HG03175 (cell line): ENCODE results near the gene RPL29.
"Not testable (repeated sequence)": the region's sequence is repeated elsewhere in the genome, so short reads cannot be mapped to it uniquely, and the experiment has no call there.

Experiments used
- ATAC-seq: cut with Tn5 transposase; IDR thresholded peaks from one replicate; pipeline ENCODE4 v1.9.1; 2021; ENCODE audit warnings: mild to moderate bottlenecking, moderate library complexity; ENCODE audit not compliant: unreplicated experiment

The RPL29 gene

DNA sequence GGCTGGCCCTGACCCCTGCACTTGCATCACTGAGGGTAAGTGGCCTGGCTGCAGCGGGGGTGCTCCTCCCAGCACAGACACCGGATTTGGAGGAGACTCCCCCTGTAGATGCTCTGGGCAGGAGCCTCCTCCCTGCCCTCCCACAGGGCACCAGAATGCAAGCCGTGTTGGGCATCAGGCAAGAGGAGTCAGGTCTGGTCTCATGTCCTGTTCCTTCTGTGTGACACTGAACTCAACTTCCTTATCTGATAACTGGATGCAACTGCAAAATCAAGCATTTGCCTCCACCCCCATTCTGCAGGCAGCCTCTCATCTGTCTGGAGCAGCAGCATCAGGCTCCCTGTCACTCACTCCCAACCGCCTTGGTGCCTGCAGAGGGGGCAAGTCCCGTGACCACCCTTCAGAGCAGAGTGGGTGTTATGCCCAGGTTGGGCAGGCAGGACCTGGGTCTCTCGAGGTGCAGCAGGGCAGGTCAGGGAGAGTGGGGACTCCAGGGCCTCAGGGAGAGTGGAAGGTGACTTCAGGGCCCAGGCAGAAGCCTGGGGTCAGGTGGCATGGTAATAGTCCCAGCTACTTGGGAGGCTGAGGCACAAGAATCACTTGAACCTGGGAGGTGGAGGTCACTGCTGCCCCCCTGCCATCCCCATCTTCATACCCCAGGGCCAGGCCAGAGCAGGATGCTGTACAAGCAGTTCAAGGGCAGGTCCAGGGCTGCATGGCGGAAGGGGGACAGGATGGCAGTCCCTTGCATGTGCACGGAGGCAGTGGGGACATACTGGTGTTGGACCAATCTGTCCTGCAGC, 10.5 kb upstream of the RPL29 start:
- no peak for ATAC-seq

DNA sequence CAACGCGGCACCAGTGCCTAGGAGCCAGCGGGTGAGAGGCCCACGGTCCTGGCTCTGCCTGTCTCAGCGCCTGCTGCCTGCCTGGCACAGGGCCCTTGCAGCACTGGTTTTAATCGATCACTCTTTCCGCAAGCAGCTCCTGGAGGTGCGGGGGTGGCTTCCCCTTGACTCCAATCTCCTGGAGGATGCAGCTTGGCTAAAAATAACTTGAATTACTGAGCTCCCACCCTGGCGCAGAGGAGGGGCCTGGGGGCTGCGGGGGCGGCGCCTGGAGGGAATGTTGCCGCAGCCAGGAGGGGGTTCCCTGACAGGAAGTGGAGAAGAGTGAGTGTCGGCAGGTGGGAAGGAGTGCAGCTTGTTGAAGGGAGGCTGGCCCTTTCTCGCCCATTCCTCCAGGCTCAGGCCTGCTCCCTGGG, 9.9 kb upstream of the RPL29 start:
- ATAC-seq = no peak

DNA sequence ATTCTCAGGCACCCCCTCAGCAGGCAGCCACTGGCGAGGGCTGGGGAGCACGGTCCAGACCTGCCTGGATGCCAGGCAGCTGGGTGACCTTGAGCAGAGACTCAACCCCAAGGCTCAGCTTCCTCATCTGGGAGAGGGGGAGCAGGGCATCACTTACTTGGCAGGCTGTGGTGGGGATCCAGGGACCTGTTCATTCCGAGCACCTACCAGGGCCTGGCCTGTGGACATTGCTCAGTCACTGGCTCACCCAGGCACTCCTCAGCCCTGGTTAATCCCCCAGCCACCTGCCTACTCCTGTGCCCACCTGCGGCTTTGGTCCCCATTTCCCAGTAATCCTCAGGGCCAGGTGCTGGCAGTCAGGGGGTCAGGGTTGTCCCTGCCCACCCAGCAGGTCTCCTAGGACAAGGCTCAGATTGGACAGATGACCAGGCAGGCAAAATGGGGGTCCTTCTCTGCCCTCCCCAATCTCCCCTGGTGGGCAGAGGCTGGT, 9.3 kb upstream of the RPL29 start:
- no peak for ATAC-seq

DNA sequence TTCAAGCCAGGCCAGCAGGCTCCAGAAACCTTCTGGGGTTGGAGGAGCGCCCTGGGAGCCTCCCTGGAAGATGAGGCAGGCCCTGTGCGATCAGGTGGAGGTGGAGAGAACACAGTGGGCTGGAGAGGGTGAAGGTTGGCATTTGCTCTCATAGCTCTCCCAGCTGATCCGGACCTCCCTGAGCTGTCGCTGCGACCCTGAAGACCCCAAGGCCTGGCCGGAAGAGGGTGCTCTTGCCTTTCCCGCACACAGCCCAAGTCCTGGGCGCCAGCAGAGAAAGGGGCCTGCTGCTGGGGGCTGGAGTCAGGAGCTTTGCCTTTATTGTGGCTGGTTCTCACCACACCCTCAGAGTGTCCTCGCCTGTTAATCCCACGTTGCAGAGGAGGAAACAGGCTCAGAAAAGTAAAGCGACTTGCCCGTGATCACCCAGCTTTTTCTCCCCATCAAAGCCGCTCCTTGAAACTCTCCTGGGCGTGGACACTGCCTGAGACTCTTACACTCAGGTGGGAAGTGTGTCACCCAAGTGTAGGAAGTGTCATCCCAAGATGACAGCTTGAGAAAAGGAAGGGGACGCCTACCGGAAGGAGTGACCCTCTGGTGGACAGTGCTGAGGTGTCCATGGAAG, 8.6 kb upstream of the RPL29 start:
- no peak for ATAC-seq

DNA sequence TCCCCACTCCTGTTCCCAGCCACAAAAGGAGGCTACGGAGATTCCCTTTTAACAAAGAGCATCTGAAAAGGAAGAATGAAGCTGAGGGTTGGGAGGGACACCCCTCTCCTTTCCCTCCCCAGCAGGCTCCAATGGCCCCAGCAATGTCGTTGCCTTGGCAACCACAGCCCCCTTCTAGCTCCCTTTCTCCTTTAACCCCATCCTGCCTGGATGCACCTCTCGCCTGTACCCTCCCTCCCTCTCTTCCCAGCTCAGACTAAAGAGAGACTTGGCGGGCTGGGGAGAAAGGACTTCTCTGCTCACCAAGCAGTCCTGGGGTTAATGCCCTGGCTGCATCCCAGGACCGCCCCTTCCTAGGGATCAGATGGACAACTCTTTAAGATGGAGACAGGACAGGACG, 7.1 kb upstream of the RPL29 start:
- ATAC-seq = no peak

DNA sequence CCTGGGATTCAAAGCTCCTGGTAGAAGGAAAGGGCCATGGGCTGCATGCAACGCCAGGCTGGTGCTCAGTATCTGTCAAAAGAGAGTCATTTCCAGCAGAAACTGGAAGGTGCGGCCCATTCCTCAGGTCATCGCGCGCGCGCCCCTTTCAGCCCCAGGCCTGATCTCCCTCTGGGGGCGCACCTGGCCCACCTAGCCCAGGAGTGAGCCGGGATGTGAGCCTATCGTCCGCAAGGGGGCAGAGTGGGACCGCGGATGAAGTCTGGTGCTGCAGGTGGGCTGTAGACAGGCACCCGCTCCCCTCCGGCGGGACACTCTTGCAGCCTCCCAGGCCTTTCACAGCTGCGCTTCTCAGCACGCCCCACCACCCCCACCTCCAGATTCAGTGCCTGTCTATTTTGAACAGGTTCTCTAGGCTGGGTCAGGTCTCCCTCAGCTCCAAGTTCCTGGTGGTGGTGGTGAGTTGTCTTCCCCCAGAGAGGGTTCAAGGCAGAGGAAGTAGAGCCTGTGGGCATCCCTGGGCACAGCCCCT, 5.8 kb upstream of the RPL29 start:
- ATAC-seq = peak; percentile 85

DNA sequence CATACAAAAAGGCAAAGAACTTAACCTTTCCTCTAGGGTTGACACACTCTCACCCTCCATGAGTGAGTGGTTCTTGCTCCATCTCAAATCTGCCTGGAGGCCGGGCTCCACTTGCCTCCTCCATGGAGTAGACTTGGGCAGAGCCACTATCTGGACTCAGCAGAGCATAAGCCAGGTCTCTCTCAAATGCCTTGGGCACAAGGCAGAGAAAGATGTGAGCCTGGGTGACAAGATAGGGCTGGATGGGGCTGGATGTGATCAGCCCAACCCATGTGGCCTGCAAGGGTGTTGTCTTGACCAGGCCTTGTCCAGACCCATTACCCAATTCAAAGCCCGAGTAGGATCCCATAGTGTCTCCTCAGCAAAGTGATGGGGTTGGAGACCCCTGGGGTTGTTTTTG, 4.2 kb upstream of the RPL29 start:
- no peak for ATAC-seq

DNA sequence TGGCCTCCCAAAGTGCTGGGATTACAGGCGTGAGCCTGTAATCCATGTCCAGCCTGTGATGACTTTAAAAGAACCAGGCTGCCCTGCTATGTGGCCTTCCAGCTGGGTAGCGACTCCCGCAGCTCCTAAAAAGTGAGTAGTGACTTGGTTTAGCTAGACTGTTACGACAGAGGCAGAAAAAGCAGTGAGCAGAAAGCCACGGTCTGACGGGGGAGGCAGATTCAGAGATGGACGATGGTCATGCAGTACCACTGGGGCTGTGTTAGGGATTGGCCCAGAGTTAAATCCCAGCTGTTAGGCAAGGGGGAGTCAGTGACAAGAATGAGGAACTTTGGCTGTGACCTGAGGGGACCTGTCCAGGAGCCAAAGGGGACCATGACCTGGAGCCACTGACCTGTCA, 3.1 kb upstream of the RPL29 start:
- no peak for ATAC-seq

DNA sequence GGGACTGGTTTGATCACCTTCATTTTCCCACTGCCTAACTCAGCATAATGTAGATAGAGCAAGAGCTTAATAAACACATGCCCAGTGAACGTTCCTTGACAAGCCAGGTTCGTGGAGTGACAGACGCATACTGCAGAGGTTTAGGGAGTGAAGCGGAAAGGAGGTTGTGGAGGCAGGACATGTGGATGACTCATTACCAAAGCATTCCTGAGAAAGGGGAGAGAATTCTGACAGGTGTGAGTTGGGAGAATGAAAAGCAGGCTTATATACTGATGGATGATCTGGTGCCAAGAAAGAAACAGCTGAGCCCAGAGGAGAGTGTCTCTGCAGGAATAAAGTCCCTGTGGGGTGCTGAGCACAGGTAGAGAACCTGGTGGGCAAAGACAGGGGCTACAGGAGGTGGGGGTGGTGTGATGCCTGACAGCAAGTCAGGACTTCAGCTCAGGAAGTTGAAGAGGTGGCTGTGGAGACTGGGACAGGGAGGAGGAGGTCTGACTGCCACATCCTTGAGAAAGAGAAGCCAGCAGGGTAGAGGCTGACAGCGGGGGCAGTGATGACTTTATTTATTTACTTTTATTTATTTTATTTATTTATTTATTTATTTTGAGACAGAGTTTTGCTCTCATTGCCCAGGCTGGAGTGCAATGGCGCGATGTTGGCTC, 2.4 kb upstream of the RPL29 start:
- no peak for ATAC-seq

DNA sequence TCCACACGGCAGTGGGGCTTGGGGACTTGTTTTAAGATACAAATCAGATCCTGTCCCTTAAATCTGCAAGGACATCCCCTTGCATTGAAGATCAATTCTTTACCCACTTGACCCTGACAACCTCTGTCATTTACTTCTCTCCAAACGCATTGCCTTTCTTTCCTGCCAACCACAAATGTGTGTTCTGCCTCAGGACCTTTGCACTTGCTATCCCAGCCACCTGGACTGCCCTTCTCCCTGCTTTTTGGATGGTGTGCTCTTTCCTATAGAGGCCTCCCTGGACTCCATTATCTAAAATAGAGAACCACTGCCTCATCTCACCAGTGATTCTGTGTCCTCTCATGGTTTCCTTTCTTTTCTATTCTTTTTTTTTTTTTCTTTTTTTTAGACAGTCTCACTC, 1.5 kb upstream of the RPL29 start:
- no peak for ATAC-seq

DNA sequence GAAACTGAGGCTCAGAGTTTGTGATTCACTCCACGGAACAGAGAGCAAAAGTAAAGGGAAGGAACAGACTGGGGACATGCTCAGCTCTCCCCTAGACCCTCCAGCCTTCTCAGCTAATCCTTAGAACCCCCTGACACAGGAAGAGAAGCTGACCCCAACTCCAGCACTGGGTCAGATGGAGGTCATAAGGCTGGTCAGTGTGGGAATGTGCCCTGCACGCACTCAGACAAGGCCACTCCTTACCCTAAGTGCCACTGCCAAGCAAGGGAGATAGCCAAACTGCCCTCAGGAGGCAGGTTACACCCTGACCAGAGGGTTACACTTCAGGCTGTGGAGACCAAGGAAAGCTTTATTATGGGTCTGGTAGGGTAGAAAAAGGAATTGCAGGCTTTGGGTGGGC, 1.2 kb downstream of the RPL29 start:
- ATAC-seq = no peak

DNA sequence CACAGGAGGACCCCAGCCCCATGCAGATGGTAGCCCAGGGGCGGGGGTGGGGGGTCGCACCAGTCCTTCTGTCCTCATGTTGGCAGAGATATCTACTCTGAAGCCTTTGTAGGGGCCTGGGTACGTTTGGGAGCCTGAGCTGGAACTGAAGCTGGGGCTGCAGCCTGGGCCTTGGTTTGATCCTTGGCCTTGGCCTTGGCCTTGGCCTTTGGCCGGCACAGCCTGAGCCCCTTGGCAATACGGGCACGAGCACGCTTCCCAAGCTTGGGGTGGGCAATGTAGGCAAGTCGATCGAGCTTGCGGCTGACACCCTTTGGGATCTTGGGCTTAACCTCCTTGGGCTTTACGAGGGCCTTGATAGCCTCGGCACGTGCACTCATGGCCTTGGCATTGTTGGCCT, 2.0 kb downstream of the RPL29 start:
- not testable (repeated sequence) for ATAC-seq

DNA sequence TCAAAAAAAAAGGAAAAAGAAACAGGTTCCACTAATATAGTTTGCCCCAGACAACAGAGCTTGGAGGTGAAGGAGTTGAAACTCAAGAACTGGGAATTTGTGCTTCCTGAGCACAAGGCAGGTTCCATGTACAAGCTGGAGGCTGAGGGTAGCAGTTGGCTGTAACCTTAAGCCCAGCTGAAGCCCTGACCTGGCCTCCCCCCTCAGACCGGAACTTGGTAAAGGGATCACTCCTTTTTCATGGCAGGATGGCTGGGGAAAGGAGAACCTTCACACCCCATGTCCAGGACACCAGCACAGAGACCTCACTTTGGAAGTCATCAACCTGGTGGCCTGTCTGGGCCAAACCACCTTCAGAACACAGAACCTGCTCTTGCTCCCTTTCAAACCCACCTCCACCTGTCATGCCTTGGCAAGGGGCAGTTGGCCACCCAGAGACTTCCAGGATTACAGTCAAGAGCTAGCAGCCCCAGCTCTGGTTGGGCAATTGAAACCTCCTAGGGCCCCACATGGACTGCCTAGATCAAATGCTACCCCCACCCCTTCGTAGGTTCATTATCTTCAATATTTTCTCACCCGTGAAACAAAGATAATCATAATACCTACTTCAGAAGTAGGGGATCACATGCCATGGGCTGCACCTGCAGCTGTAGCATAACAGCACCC, 3.5 kb downstream of the RPL29 start:
- ATAC-seq = no peak

DNA sequence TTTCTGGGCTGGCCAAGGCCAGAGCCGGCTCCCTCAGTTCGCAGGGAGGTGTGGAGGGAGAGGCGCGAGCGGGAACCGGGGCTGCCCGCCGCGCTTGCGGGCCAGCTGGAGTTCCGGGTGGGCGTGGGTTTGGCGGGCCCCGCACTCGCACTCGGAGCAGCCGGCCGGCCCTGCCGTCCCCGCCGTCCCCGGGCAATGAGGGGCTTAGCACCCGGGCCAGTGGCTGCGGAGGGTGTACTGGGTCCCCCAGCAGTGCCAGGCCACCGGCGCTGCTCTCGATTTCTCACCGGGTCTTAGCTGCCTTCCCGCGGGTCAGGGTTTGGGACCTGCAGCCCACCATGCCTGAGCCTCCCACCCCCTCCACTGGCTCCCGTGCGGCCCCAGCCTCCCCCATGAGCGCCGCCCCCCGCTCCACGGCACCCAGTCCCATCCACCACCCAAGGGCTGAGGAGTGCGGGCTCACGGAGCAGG, 5.2 kb downstream of the RPL29 start:
- not testable (repeated sequence) for ATAC-seq

DNA sequence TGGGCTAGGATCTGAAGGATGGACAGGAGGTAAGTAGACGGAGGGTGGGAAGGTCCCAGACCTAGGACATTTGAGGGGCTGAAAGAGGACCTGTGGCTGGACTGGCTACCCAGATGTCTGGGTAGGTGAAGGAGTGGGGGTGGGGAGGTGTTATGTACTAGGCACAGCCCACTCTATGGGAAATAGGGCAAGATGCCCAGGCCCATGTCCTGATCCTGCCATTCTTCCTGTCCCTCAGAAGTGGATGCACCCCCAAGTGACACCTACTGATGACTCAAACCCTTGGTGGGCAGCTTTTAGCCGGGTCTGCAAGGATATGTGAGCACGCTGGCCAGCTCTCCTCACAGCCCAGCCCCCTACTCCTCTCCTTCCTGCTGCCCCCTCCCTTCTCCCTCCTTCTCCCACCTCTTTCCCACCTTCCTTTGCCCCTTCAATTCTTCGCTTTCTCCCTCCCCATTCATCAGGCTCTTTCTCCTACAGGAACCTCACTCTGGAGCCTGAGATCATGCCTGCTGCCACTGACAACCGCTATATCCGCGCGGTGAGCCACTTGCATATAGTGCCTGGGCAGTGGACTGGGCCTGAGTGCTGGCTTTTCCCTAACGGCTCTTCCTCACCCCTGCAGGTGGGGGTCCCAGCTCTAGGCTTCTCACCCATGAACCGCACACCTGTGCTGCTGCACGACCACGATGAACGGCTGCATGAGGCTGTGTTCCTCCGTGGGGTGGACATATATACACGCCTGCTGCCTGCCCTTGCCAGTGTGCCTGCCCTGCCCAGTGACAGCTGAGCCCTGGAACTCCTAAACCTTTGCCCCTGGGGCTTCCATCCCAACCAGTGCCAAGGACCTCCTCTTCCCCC, 7.2 kb downstream of the RPL29 start:
- ATAC-seq = no peak

DNA sequence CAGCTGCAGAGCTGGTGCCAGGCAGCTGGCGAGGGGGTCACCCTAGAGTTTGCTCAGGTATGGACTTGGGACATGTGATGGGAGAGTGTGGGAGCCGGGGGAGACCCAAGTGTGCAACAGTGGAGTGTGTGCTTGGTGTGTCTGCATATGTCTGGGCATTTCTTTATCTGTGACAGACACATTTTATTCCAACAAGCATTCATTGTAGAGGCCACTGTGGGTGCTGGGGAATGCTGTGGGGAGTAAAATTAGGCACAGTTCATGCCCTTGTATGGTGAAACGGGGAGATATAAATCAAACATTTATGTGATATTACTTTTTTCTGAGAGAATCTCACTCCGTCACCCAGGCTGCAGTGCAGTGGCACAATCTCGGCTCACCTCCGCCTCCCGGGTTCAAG, 8.1 kb downstream of the RPL29 start:
- ATAC-seq = no peak

DNA sequence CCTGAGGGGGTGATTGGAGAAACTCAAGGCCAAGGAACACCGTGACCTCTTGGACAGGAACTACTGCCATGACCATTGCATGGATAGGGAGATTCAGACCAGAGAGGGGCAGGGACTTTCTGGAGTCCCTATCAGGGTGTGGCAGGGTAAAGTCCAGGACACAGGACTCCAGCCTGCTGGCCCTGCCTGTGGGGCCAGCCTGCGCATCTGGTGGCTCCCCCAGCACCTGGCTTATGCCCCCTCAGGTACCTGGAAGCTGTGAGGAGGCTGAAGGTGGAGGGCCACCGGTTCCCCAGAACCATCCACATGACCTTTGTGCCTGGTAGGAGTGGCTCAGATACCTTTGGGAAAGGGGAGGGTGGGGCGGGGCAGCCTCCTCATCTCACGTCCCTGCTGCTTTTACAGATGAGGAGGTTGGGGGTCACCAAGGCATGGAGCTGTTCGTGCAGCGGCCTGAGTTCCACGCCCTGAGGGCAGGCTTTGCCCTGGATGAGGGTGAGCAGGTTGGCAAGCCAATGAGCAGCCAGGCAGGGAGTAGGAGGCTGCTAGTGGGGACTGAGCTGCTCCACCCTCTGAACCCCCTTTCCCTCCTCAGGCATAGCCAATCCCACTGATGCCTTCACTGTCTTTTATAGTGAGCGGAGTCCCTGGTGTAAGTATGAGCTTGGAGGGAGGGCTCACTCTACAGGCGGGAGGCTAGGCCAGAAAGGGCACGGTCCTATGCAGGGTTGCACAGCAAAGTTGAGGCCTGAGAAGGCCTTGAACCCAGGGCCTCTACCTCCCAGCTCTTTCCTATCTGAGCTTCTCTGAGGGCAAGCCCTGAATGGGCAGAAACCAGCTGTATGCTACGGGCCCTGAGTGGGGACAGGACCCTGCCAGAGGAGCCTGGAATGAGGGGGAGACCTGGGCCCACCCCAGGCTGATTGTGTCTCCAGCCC, 9.4 kb downstream of the RPL29 start:
- no peak for ATAC-seq

DNA sequence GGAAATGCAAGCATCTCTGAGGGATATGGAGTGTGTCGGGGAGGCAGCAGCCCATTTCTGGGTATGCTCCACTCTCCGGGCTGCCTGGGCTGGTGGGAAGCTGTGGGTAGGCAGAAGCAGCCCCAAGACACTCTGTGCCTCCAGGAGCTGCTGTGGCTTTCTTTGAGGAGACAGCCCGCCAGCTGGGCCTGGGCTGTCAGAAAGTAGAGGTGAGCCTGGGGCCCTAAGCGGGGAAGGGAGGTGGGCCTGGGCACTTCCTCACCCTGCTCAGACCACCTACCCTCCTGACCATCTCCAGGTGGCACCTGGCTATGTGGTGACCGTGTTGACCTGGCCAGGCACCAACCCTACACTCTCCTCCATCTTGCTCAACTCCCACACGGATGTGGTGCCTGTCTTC, 10.6 kb downstream of the RPL29 start:
- ATAC-seq = no peak

DNA sequence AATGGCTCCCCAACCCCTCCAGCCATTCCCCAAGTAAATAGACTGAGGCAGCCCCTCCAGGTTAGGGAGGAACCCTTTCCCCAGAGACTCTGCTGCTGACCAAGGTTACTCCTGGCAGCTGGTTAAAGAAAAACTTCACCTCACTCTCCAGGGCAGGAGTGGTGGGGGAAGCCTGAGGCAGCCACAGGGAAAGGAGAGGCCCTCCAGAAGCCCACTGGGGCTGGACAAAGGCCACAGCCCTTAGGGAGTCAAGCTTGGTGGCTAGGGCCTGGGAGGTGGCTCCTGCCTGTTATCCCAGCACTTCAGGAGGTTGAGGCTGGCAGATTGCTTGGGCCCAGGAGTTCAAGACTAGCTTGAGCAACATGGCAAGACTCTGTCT, 11.4 kb downstream of the RPL29 start:
- no peak for ATAC-seq
